ENCODE measurements around the gene NDFIP1.
A peak's percentile ranks its signal among the peaks of the same experiment; 100 is the strongest.

Gene NDFIP1

DNA sequence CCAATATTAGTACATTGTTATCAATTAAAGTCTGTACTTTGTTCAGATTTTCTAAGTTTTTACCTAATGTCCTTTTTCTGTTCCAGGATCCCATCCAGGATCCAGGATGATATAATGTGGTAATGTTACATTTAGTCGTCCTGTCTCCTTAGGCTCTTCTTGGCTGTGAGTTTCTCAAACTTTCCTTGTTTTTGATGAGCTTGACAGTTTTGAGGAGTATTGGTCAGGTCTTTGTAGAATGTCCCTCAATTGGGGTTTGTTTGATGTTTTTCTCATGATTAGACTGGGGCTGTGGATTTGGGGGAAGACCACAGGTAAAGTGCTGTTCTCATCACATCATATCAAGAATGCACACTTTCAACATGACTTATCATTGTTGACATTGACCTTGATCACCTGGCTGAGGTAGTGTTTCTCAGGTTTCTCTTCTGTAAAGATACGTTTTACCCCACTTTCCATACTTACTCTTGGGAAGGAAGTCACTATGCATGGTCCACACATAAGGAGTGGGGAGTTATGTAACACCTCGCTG is 9.6 kb downstream of the NDFIP1 start:
- no peak for DNase-seq (ENCODE audit: low read depth, low spot score)

GRCh38 chr5:142119051-142119625 is 10.6 kb downstream of the NDFIP1 start:
- no peak for DNase-seq (ENCODE audit: low read depth, low spot score)

DNA sequence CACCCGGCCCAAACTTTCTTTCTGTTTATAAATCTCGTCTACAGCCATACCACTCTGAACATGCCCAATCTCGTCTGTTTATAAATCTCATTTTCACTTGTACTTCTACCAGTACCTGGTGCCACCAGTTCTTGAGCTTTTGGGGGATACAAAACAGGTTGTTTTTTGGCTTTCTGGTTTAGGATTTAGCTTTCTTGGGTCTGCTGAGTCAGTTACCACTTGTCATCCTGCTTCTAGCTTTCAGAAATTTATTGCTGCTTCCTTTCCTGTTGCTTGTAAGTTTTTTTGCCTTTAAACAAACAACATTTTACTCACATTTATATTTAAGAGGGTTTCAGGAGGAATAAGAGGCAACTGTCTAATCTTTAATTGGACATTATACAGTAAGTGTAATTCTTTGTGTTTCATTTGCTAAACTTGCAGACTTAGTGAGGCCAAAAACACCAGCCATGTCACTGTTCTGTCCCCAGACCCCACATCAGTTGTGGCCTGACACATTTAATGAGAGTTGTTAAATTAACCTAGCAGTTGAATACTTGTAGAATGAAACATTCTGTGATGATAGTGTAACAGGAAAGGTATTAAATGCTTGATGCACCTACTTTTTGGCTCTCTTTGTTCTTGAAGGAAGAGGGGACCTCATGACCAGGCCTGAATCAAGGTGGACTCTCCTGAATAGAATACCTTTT is 11.8 kb downstream of the NDFIP1 start:
- no peak for DNase-seq (ENCODE audit: low read depth, low spot score)

- no peak for DNase-seq (ENCODE audit: low read depth, low spot score)
Measured at GRCh38 chr5:142122121-142122520, 13.5 kb downstream of the NDFIP1 start.

DNA sequence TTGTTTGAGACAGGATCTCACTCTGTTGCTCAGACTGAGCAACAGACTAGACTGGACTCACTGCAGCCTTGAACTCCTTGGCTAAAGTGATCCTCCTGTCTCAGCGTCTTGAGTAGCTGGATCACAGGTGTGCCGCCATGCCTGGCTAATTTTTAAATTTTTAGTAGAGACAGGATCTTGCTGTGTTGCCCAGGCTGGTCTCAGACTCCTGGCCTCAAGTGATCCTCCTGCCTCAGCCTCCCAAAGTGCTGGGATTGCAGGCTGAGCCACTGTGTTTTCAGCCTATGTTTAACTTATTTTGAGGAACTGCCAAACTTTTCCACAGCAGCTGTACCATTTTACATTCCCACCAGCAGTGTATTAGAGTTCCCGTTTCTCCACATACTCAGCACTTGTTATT is 16.8 kb downstream of the NDFIP1 start:
- no peak for DNase-seq (ENCODE audit: low read depth, low spot score)

- DNase-seq (ENCODE audit: low read depth, low spot score) = no peak
Measured at GRCh38 chr5:142125963-142126362, 17.4 kb downstream of the NDFIP1 start.

GRCh38 chr5:142128675-142129208 is 20.2 kb downstream of the NDFIP1 start:
- DNase-seq (ENCODE audit: low read depth, low spot score) = no peak

- DNase-seq (ENCODE audit: low read depth, low spot score) = no peak
Measured at GRCh38 chr5:142129446-142130066, 21.0 kb downstream of the NDFIP1 start.

DNA sequence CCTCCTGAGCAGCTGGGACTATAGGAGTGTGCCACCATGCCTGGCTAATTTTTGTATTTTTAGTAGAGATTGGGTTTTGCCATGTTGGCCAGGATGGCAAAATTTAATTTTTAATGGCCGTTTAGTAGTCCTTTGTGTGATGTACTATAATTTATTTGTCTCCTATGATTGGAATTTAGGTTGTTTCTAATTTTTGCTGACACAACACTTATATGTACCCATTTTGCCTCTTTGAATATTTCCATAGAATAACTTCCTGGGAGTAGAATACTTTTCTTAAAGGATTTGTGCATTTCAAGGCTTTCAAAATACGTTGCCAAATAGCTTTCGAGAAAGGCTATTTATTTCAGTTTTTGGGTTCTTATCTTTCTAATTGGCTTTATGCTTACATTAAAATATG is 22.8 kb downstream of the NDFIP1 start:
- DNase-seq (ENCODE audit: low read depth, low spot score) = no peak

DNA sequence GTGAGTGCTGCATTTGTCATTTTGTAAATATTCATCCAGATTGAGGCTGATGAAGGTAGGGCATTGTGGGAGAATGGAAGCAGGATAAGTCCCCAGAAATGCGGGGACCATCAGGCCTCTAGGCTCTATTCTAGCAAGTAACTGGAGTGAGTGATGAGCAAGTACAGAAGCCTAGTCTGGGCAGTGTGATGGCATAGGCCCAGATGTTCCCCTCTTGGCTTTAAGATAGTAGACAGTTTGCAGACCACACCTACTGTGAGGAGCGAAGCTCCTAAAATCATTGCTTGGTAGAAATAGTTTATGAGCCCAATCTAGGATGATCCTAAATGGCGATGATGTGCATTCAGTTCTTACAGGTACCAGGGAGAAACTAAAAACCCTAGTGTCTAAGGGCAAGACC is 24.3 kb downstream of the NDFIP1 start:
- DNase-seq (ENCODE audit: low read depth, low spot score) = no peak

DNA sequence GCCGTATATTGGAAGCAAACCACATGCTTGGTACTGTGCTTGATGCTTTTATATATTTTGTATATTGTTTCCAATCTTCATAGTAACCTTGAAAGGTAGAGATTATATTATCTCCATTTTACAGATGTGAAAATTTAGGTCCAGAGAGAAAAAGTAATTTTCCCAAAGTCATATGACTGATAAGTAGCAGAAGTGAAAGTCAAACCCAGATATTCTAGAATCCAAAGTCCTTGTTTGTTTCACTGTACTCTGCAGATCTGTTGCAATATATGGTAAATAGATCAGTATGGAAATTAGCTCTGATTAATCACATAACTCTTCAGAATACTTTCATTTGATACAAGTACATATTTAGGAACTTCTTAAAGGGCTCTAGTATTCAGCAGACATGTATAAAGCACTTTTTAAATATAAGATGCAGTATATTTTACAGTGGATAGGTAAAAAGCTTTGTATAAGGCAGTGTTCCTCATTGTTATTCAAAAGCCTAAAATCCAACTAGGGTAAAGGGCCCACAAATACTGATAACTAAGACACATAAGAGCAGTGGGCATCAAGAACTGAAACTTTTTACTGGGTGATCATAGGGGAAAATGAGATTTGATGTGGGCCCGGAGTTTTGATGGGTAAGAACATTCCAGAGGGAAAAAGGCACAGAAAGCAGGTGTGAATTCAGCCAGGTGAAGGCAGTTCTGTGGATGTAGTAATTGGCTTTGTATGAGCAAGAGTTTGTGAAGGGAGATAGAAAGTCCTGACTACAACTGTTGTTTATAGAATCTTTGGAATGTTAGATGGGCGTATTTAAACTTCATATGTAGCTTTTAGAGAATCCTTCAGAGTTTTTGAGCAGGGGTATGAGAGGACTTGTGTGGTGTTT is 25.0 kb downstream of the NDFIP1 start:
- no peak for DNase-seq (ENCODE audit: low read depth, low spot score)

- DNase-seq (ENCODE audit: low read depth, low spot score) = no peak
Measured at GRCh38 chr5:142134331-142135010, 25.9 kb downstream of the NDFIP1 start.

DNA sequence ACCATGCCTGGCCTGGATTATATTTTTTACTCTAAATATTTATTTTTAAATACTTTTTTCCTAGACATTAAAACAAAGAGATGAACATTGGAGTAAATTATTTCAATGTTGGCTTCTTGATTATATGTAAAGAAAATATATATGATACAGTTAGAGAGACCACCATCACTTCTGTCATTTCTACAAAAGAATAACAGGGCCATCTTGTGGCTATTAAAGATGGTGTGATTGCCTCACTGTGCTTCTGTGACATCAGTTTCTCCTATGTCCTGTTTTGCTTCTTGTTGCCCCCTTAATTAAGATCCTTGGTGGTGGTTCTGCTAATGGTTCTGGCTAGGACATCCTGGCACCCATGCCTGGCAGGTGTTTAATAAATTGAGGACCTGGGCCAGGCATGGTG is 32.9 kb downstream of the NDFIP1 start:
- no peak for DNase-seq (ENCODE audit: low read depth, low spot score)

- no peak for DNase-seq (ENCODE audit: low read depth, low spot score)
Measured at GRCh38 chr5:142143878-142144277, 35.3 kb downstream of the NDFIP1 start.

DNA sequence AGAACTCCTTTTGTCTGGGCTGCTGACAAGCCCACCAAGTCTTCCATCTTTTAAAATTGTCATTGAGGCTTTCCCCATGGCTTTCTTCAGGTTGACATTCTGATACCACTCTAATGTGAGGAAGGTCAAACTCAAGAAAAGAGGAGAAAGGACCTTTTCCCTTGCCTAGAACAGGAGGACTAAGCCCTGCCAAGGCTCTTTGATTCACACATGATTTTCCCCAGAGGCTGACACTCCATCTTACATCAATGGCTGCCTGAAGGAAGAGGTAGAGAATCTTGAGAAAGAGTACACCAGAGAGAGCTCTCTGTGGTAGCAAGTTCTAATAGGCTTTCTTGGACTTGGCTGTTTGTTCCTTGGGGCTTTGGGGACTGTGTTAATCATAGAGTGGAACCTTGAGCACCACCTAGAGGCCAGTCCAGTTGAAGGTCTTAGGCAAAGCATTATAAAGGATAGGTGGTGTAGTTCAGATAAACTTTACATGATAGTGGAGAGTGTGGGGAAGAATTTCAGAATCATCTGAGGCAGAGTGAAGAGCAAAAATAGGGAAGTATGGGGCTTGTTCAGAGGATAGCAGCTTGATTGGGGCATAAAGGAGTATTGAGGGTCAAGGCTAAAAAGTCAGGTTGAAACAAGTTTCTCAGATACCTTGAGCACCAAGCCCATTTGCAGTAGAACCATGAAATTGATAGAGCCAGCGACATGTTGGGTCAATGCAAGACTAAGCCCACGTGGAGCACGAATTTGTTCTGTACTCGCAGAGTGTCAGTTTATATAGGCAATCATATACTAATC is 36.7 kb downstream of the NDFIP1 start:
- no peak for DNase-seq (ENCODE audit: low read depth, low spot score)

GRCh38 chr5:142149363-142149762 is 40.8 kb downstream of the NDFIP1 start:
- DNase-seq (ENCODE audit: low read depth, low spot score) = no peak

GRCh38 chr5:142150431-142150830 is 41.9 kb downstream of the NDFIP1 start:
- no peak for DNase-seq (ENCODE audit: low read depth, low spot score)

DNA sequence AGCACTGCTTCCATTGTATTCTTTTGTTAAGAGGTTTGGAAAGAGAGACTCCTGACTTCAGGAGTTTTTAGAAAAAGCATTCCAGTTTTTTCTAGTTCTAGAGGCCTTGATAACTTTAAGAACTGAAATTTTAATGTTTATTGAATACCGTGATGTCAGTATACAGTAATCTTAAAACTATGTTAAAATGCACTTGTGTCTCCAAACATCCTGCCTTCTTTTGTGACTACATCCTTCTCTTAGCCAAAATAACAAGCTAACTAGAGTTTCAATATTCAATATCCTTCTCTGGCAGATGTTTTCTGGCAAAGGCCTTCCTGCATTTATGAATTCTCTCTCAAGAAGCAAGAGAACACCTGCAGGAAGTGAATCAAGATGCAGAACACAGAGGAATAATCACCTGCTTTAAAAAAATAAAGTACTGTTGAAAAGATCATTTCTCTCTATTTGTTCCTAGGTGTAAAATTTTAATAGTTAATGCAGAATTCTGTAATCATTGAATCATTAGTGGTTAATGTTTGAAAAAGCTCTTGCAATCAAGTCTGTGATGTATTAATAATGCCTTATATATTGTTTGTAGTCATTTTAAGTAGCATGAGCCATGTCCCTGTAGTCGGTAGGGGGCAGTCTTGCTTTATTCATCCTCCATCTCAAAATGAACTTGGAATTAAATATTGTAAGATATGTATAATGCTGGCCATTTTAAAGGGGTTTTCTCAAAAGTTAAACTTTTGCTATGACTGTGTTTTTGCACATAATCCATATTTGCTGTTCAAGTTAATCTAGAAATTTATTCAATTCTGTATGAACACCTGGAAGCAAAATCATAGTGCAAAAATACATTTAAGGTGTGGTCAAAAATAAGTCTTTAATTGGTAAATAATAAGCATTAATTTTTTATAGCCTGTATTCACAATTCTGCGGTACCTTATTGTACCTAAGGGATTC is 43.1 kb downstream of the NDFIP1 start:
- DNase-seq (ENCODE audit: low read depth, low spot score) = peak; percentile 40

- no peak for DNase-seq (ENCODE audit: low read depth, low spot score)
Measured at GRCh38 chr5:142152384-142152732, 43.8 kb downstream of the NDFIP1 start.
